ENCODE measurements around the gene MT1H.

The MT1H gene

GRCh38 chr16:56647641-56648431 lies 21.8 kb upstream of the MT1H start:
- no peak overlapping the region for H3K27ac ChIP-seq
- TF ChIP-seq CTCF (IDR thresholded peaks at IDR 0.05) (no peak), ZFX (IDR thresholded peaks at IDR 0.05; ENCODE audit: borderline replicate concordance) (no peak)

GRCh38 chr16:56649271-56649670 lies 20.3 kb upstream of the MT1H start:
- no peak overlapping the region for H3K27ac ChIP-seq
- TF ChIP-seq CTCF (IDR thresholded peaks at IDR 0.05) (no peak), ZFX (IDR thresholded peaks at IDR 0.05; ENCODE audit: borderline replicate concordance) (no peak)

GRCh38 chr16:56649820-56650219 lies 19.8 kb upstream of the MT1H start:
- no peak overlapping the region for H3K27ac ChIP-seq
- TF ChIP-seq ZFX (IDR thresholded peaks at IDR 0.05; ENCODE audit: borderline replicate concordance) (no peak), CTCF (IDR thresholded peaks at IDR 0.05) (no peak)

- H3K27ac ChIP-seq, result no peak within 1 kb of the TSS
- TF ChIP-seq CTCF (IDR thresholded peaks at IDR 0.05) (no peak), ZFX (IDR thresholded peaks at IDR 0.05; ENCODE audit: borderline replicate concordance) (no peak)
Observed at GRCh38 chr16:56651586-56651985, 18.0 kb upstream of the MT1H start, which contains the start of gene MT1B. Gene MT1B (plus strand): TSS chr16:56651886. CDS start chr16:56651954, 68 bp downstream.

- H3K27ac ChIP-seq, result no peak overlapping the region
- TF ChIP-seq CTCF (IDR thresholded peaks at IDR 0.05) (no peak), ZFX (IDR thresholded peaks at IDR 0.05; ENCODE audit: borderline replicate concordance) (no peak)
Observed at GRCh38 chr16:56652600-56652999, 17.0 kb upstream of the MT1H start.

- TF ChIP-seq CTCF (IDR thresholded peaks at IDR 0.05), result no peak
- TF ChIP-seq ZFX (IDR thresholded peaks at IDR 0.05; ENCODE audit: borderline replicate concordance), result no peak
- H3K27ac ChIP-seq, result no peak overlapping the region
Observed at GRCh38 chr16:56653218-56653617, 16.4 kb upstream of the MT1H start.

GRCh38 chr16:56657555-56658326 lies 11.9 kb upstream of the MT1H start, which contains the start of gene MT1F:
Gene MT1F (plus strand): TSS chr16:56657959. CDS start chr16:56658059, 100 bp downstream.
- no peak within 1 kb of the TSS for H3K27ac ChIP-seq
- TF ChIP-seq ZFX (IDR thresholded peaks at IDR 0.05; ENCODE audit: borderline replicate concordance), result no peak
- TF ChIP-seq CTCF (IDR thresholded peaks at IDR 0.05), result no peak
